Astrocyte (in vitro differentiated cells and primary cell): Measurements from ENCODE around the gene PIK3R2. TPM values are rescaled to one million over a fixed set of nuclear protein-coding genes. Genes with fewer than 3 reads are reported as not detected.

ENCODE experiments used
- DNase-seq: peaks from one replicate; pipeline ENCODE4 v3.0.0-alpha.2; 2010; ENCODE audit warnings: low read depth
- FAIRE-seq: peaks from 2 replicates; lab custom pipeline; 2011; peaks lifted over from hg19 to GRCh38; lab: Jason Lieb, UNC
- H2AFZ ChIP-seq: 2 replicates; pipeline ENCODE4 v1.6.0; 2012; ENCODE audit warnings: low read depth, low read length, inconsistent platforms
- H3K27ac ChIP-seq: 2 replicates; pipeline ENCODE4 v1.5.1; 2011; ENCODE audit warnings: low read depth, low read length, inconsistent platforms
- H3K27me3 ChIP-seq: 2 replicates; pipeline ENCODE4 v1.6.0; 2011; ENCODE audit warnings: low read length, inconsistent platforms; ENCODE audit not compliant: insufficient read depth
- H3K36me3 ChIP-seq: 2 replicates; pipeline ENCODE4 v1.5.1; 2011; ENCODE audit warnings: low read length, inconsistent platforms; ENCODE audit not compliant: insufficient read depth
- H3K4me1 ChIP-seq: 2 replicates; pipeline ENCODE4 v1.5.1; 2011; ENCODE audit warnings: low read length, inconsistent platforms; ENCODE audit not compliant: insufficient read depth
- H3K4me2 ChIP-seq: 2 replicates; pipeline ENCODE4 v1.6.0; 2012; ENCODE audit warnings: low read length, inconsistent platforms
- H3K4me3 ChIP-seq: 2 replicates; pipeline ENCODE4 v1.5.1; 2011; ENCODE audit warnings: low read depth, mild to moderate bottlenecking, low read length, inconsistent platforms; ENCODE audit not compliant: insufficient read depth
- H3K79me2 ChIP-seq: 2 replicates; pipeline ENCODE4 v1.6.0; 2012; ENCODE audit warnings: mild to moderate bottlenecking, low read length, inconsistent platforms; ENCODE audit not compliant: insufficient read depth
- H3K9ac ChIP-seq: 2 replicates; pipeline ENCODE4 v1.6.0; 2012; ENCODE audit warnings: mild to moderate bottlenecking, low read length, inconsistent platforms
- H3K9me3 ChIP-seq: 2 replicates; pipeline ENCODE4 v1.5.1; 2012; ENCODE audit warnings: low read depth, mild to moderate bottlenecking, low read length, inconsistent platforms; ENCODE audit not compliant: insufficient read depth
- H4K20me1 ChIP-seq: 2 replicates; pipeline ENCODE4 v1.6.0; 2012; ENCODE audit warnings: low read length, inconsistent platforms; ENCODE audit not compliant: insufficient read depth
- H3K27ac Mint-ChIP-seq: one replicate; pipeline ENCODE4 v1.8.0; 2021; ENCODE audit warnings: mild to moderate bottlenecking, mixed read lengths; ENCODE audit not compliant: unreplicated experiment
- H3K27me3 Mint-ChIP-seq: one replicate; pipeline ENCODE4 v1.8.0; 2021; ENCODE audit warnings: low read depth, mixed read lengths; ENCODE audit not compliant: unreplicated experiment
- H3K36me3 Mint-ChIP-seq: one replicate; pipeline ENCODE4 v1.8.0; 2021; ENCODE audit warnings: low read depth, mixed read lengths; ENCODE audit not compliant: unreplicated experiment
- H3K4me1 Mint-ChIP-seq: one replicate; pipeline ENCODE4 v1.8.0; 2021; ENCODE audit warnings: low read depth, mixed read lengths; ENCODE audit not compliant: unreplicated experiment
- H3K4me3 Mint-ChIP-seq: one replicate; pipeline ENCODE4 v1.8.0; 2021; ENCODE audit warnings: mild to moderate bottlenecking, moderate library complexity, mixed read lengths; ENCODE audit not compliant: unreplicated experiment
- H3K9me3 Mint-ChIP-seq: one replicate; pipeline ENCODE4 v1.8.0; 2021; ENCODE audit warnings: mild to moderate bottlenecking, mixed read lengths; ENCODE audit not compliant: unreplicated experiment
- CTCF ChIP-seq: IDR thresholded peaks from 2 replicates; pipeline ENCODE4 v1.5.1; 2011; ENCODE audit warnings: low read depth, mild to moderate bottlenecking, inconsistent platforms, low read length, moderate library complexity; ENCODE audit not compliant: insufficient read depth
- EZH2 ChIP-seq: IDR thresholded peaks from 2 replicates; pipeline ENCODE4 v1.6.1; 2012; ENCODE audit warnings: mild to moderate bottlenecking, low read length, inconsistent platforms; ENCODE audit not compliant: insufficient read depth
- total RNA-seq: library from RNA; stranded (reverse); gene quantifications from 2 replicates; pipeline ENCODE4 v1.2.1, GENCODE V29; 2021

PIK3R2 gene
- total RNA-seq, 1 donor from 2014 or later: 58.4 TPM

- H3K27me3 Mint-ChIP-seq: peaks cover 32% of the 10 kb centered on the region
- H3K4me2 ChIP-seq: peak within 1 kb of the TSS; percentile 98
- H4K20me1 ChIP-seq: no peaks in the 10 kb centered on the region
- peak within 1 kb of the TSS; percentile 68 for H3K4me3 ChIP-seq
- peak within 1 kb of the TSS; percentile 72 for H3K9ac ChIP-seq
- peak within 1 kb of the TSS; percentile 96 for H2AFZ ChIP-seq
- no peaks in the 10 kb centered on the region for H3K9me3 ChIP-seq
- no peak for FAIRE-seq
- H3K79me2 ChIP-seq: no peaks in the 10 kb centered on the region
- no peaks in the 10 kb centered on the region for H3K27me3 ChIP-seq
- H3K4me3 Mint-ChIP-seq: peak within 1 kb of the TSS; percentile 76
- DNase-seq: no peak
- H3K4me1 Mint-ChIP-seq: no peaks in the 10 kb centered on the region
- peaks cover 1% of the 10 kb centered on the region for H3K9me3 Mint-ChIP-seq
- no peak within 1 kb of the TSS for H3K27ac ChIP-seq
- H3K27ac Mint-ChIP-seq: no peak within 1 kb of the TSS
- no peaks in the 10 kb centered on the region for H3K36me3 ChIP-seq
- peaks cover 11% of the 10 kb centered on the region for H3K36me3 Mint-ChIP-seq
- H3K4me1 ChIP-seq: no peaks in the 10 kb centered on the region
- TF ChIP-seq CTCF (no peak), EZH2 (no peak)
Observed at GRCh38 chr19:18173572-18174288, 20.8 kb downstream of the PIK3R2 start, which contains the start of gene IFI30. Gene IFI30, plus strand, starts transcription at chr19:18173813. Its CDS starts 29 bp downstream, at chr19:18173842.

GRCh38 chr19:18174983-18175382 lies 22.0 kb downstream of the PIK3R2 start:
- Mint-ChIP-seq H3K27ac (no peak overlapping the region), H3K9me3 (peaks cover 1% of the 10 kb centered on the region), H3K4me1 (no peaks in the 10 kb centered on the region), H3K27me3 (peaks cover 36% of the 10 kb centered on the region), H3K4me3 (no peak overlapping the region), H3K36me3 (peaks cover 11% of the 10 kb centered on the region)
- Histone ChIP-seq H3K79me2 (no peaks in the 10 kb centered on the region), H3K27ac (no peak overlapping the region), H2AFZ (no peak overlapping the region), H4K20me1 (no peaks in the 10 kb centered on the region), H3K4me3 (no peak overlapping the region), H3K4me2 (no peak overlapping the region), H3K27me3 (no peaks in the 10 kb centered on the region), H3K9me3 (no peaks in the 10 kb centered on the region), H3K4me1 (no peaks in the 10 kb centered on the region), H3K36me3 (no peaks in the 10 kb centered on the region), H3K9ac (no peak overlapping the region)
- FAIRE-seq (no peak), DNase-seq (no peak)
- TF ChIP-seq EZH2: no peak
- no peak for TF ChIP-seq CTCF
